ENCODE data around the gene DCP1B.
"Not testable (repeated sequence)": the region's sequence is repeated elsewhere in the genome, so short reads cannot be mapped to it uniquely, and the experiment has no call there.

Gene DCP1B

GRCh38 chr12:1977109-1977508, 27.1 kb downstream of the DCP1B start:
- DNase-seq (ENCODE audit: low read depth in 1 of 2, low spot score in 1 of 2) = no peak

GRCh38 chr12:1974812-1975211, 29.4 kb downstream of the DCP1B start:
- DNase-seq (ENCODE audit: low read depth in 1 of 2, low spot score in 1 of 2) = no peak

- DNase-seq (ENCODE audit: low read depth in 1 of 2, low spot score in 1 of 2) = no peak
These were observed 31.4 kb downstream of the DCP1B start for GRCh38 chr12:1972856-1973317.

GRCh38 chr12:1972260-1972659, 32.0 kb downstream of the DCP1B start:
- DNase-seq (ENCODE audit: low read depth in 1 of 2, low spot score in 1 of 2) = no peak

GRCh38 chr12:1970331-1970900, 33.8 kb downstream of the DCP1B start:
- no peak for DNase-seq (ENCODE audit: low read depth in 1 of 2, low spot score in 1 of 2)

- DNase-seq (ENCODE audit: low read depth in 1 of 2, low spot score in 1 of 2) = no peak
These were observed 37.6 kb downstream of the DCP1B start for GRCh38 chr12:1966561-1967226.

GRCh38 chr12:1965916-1966315, 38.3 kb downstream of the DCP1B start:
- no peak for DNase-seq (ENCODE audit: low read depth in 1 of 2, low spot score in 1 of 2)

- DNase-seq (ENCODE audit: low read depth in 1 of 2, low spot score in 1 of 2) = no peak
These were observed 41.9 kb downstream of the DCP1B start for GRCh38 chr12:1962051-1963020.

GRCh38 chr12:1956716-1957115, 47.5 kb downstream of the DCP1B start:
- no peak for DNase-seq (ENCODE audit: low read depth in 1 of 2, low spot score in 1 of 2)

GRCh38 chr12:1949771-1950470, 54.3 kb downstream of the DCP1B start:
- DNase-seq (ENCODE audit: low read depth in 1 of 2, low spot score in 1 of 2) = no peak

- DNase-seq (ENCODE audit: low read depth in 1 of 2, low spot score in 1 of 2) = no peak
These were observed 55.4 kb downstream of the DCP1B start for GRCh38 chr12:1948883-1949282.

GRCh38 chr12:1947081-1947480, 57.2 kb downstream of the DCP1B start:
- DNase-seq (ENCODE audit: low read depth in 1 of 2, low spot score in 1 of 2) = no peak

- no peak for DNase-seq (ENCODE audit: low read depth in 1 of 2, low spot score in 1 of 2)
These were observed 58.0 kb downstream of the DCP1B start for GRCh38 chr12:1946296-1946695.

- not testable (repeated sequence) for DNase-seq (ENCODE audit: low read depth in 1 of 2, low spot score in 1 of 2)
These were observed 58.8 kb downstream of the DCP1B start for GRCh38 chr12:1945502-1945901.

GRCh38 chr12:1939801-1940607, 64.3 kb downstream of the DCP1B start:
- peak; percentile 84 for DNase-seq (ENCODE audit: low read depth in 1 of 2, low spot score in 1 of 2)

- DNase-seq (ENCODE audit: low read depth in 1 of 2, low spot score in 1 of 2) = no peak
These were observed 64.9 kb downstream of the DCP1B start for GRCh38 chr12:1939331-1939730.

- DNase-seq (ENCODE audit: low read depth in 1 of 2, low spot score in 1 of 2) = no peak
These were observed 66.6 kb downstream of the DCP1B start for GRCh38 chr12:1937481-1938224.

- no peak for DNase-seq (ENCODE audit: low read depth in 1 of 2, low spot score in 1 of 2)
These were observed 67.6 kb downstream of the DCP1B start for GRCh38 chr12:1936406-1937320.
